Right lobe of liver (tissue), 6 donors: ENCODE results near the gene LIPM. TPM values are rescaled to one million over a fixed set of nuclear protein-coding genes. Genes with fewer than 3 reads are reported as not detected.

Source experiments
- ATAC-seq, 4 donors: fragments of 200-7000 bp; cut with Tn5 transposase; one replicate each; pipeline ENCODE4 v1.9.1; 2020; ENCODE audit warnings: mild to moderate bottlenecking in 4 of 4, moderate library complexity in 4 of 4
- DNase-seq, 3 donors: peaks; one replicate each; pipeline ENCODE4 v3.0.0-alpha.2; 2020
- H3K27ac ChIP-seq, 3 donors: fragments of 200-600 bp; one replicate each; pipeline ENCODE4 v1.8.0; 2022
- H3K27me3 ChIP-seq, 2 donors: fragments of 200-600 bp; one replicate each; pipeline ENCODE4 v1.8.0; 2022
- H3K36me3 ChIP-seq, 4 donors: fragments of 200-600 bp; sonication (generic) in 1 of 4; one replicate each; pipeline versions ENCODE4 v1.5.1 to v1.8.0; 2017 to 2022; ENCODE audit warnings: control low read depth in 1 of 4
- H3K4me1 ChIP-seq, 4 donors: fragments of 200-600 bp; sonication (generic) in 1 of 4; one replicate each; pipeline versions ENCODE4 v1.5.1 to v1.8.0; 2017 to 2022; ENCODE audit warnings: control low read depth in 1 of 4
- H3K4me3 ChIP-seq, 3 donors: fragments of 200-600 bp; one replicate each; pipeline ENCODE4 v1.8.0; 2022
- H3K9me3 ChIP-seq, 4 donors: fragments of 200-600 bp; sonication (generic) in 1 of 4; one replicate each; pipeline versions ENCODE4 v1.5.1 to v1.8.0; 2017 to 2022; ENCODE audit warnings: control low read depth in 1 of 4
- CTCF ChIP-seq, 4 donors: fragments of 200-600 bp in 3 of 4; fragments of 450-650 bp in 1 of 4; IDR thresholded peaks; one replicate each; pipeline versions ENCODE4 v1.5.1 to v1.8.0; 2016 to 2022; ENCODE audit warnings: antibody characterized with exemption in 4 of 4, mild to moderate bottlenecking in 2 of 4
- POLR2A ChIP-seq: fragments of 450-650 bp; IDR thresholded peaks from one replicate; pipeline ENCODE4 v1.6.1; 2017; ENCODE audit warnings: antibody characterized with exemption, mild to moderate bottlenecking
- WGBS: methylation state at CpG from one replicate; pipeline ENCODE4 v1.1.6; 2018; ENCODE audit warnings: low coverage, low lambda C conversion rate; ENCODE audit not compliant: insufficient coverage; ENCODE audit errors: missing lambda C conversion rate; 5-methylcytosine and 5-hydroxymethylcytosine counted together
- intact Hi-C, 2 donors: fragments of 100-400 bp; cut with DNase I; formaldehyde crosslinking; loops; one replicate each; pipeline versions ENCODE4 v1.11.2 to v1.14.1; 2022
- total RNA-seq, 6 experiments: library from RNA; depleted of rRNA in 2 of 6; stranded (reverse); fragments of >200 nt in 2 of 6; fragmentation: NEBNext Ultra II Directional in 3 of 6; extraction: Animal tissue kit (Norgen Biotek cat#: 25700) in 3 of 6; gene quantifications; one replicate each; pipeline versions ENCODE4 v1.1.0 to v1.2.4, GENCODE V29; 2016 to 2023
- donor health status: DM: no; HTN: yes; CAD: no.
- donor health status: DM: no; HTN: no; CAD: no.
- donor health status: DM: no; HTN: no; CAD: no.
- donor health status: DM: no; HTN: yes; CAD: no.
- donor health status: DM: no; HTN: yes; CAD: no.

LIPM gene
- total RNA-seq, 6 experiments from 2014 or later = not detected

- H3K4me3 ChIP-seq = no peak overlapping the region
- intact Hi-C loops = no loop called here
- H3K36me3 ChIP-seq = no peaks in the 10 kb centered on the region
- H3K27ac ChIP-seq = no peak overlapping the region
- no peak for ATAC-seq
- no peaks in the 10 kb centered on the region for H3K4me1 ChIP-seq
- WGBS = 80% methylated on average over 6 of the region's 10 CpGs
- TF ChIP-seq POLR2A (no peak), CTCF (IDR thresholded peaks at IDR 0.05) (no peak)
- H3K27me3 ChIP-seq = no peaks in the 10 kb centered on the region
- DNase-seq = no peak
- H3K9me3 ChIP-seq = no peaks in the 10 kb centered on the region
These were observed 16.3 kb upstream of the LIPM start for GRCh38 chr10:88786032-88786770.

- Histone ChIP-seq H3K27ac (no peak overlapping the region), H3K4me1 (peaks cover 0 to 6% (median 2%) of the 10 kb centered on the region in 4 donors), H3K36me3 (no peaks in the 10 kb centered on the region), H3K4me3 (no peak overlapping the region), H3K27me3 (no peaks in the 10 kb centered on the region), H3K9me3 (no peaks in the 10 kb centered on the region)
- TF ChIP-seq POLR2A = no peak
- no peak for TF ChIP-seq CTCF (IDR thresholded peaks at IDR 0.05)
- DNase-seq = no peak
- intact Hi-C loops = no loop called here
- WGBS = 69% methylated on average over 5 of the region's 5 CpGs
- ATAC-seq = no peak
These were observed 15.1 kb upstream of the LIPM start for GRCh38 chr10:88787463-88787862.

GRCh38 chr10:88788924-88789323, 13.6 kb upstream of the LIPM start:
- Histone ChIP-seq H3K27me3 (no peaks in the 10 kb centered on the region), H3K4me3 (no peak overlapping the region), H3K36me3 (no peaks in the 10 kb centered on the region), H3K27ac (no peak overlapping the region), H3K4me1 (peaks cover 0 to 12% (median 5%) of the 10 kb centered on the region in 4 donors), H3K9me3 (no peaks in the 10 kb centered on the region)
- TF ChIP-seq POLR2A (no peak), CTCF (IDR thresholded peaks at IDR 0.05) (no peak)
- no peak for DNase-seq
- no peak for ATAC-seq
- intact Hi-C loops = no loop called here

- Histone ChIP-seq H3K4me3 (no peak overlapping the region), H3K9me3 (no peaks in the 10 kb centered on the region), H3K27me3 (no peaks in the 10 kb centered on the region), H3K4me1 (peaks cover 0 to 12% (median 5%) of the 10 kb centered on the region in 4 donors), H3K27ac (peak overlapping the region in 1 of 3 donors; percentile 38), H3K36me3 (no peaks in the 10 kb centered on the region)
- 57% methylated on average over 2 of the region's 2 CpGs for WGBS
- ATAC-seq = peak; percentile 64 to 71 (median 70)
- no peak for DNase-seq
- intact Hi-C loops = no loop called here
- TF ChIP-seq POLR2A (no peak), CTCF (IDR thresholded peaks at IDR 0.05) (peak; percentile 33 to 55 (median 50))
These were observed 10.6 kb upstream of the LIPM start for GRCh38 chr10:88791924-88792323.
